ENCODE data around the gene SYNRG. TPM values are rescaled to one million over a fixed set of nuclear protein-coding genes. Genes with fewer than 3 reads are reported as not detected.

Gene SYNRG
- total and polyA plus RNA-seq, 2 donors (not counting 3 experiments of a cell fraction or from before 2014, with no cell fraction given) = 15.3 to 42.2 TPM

DNA sequence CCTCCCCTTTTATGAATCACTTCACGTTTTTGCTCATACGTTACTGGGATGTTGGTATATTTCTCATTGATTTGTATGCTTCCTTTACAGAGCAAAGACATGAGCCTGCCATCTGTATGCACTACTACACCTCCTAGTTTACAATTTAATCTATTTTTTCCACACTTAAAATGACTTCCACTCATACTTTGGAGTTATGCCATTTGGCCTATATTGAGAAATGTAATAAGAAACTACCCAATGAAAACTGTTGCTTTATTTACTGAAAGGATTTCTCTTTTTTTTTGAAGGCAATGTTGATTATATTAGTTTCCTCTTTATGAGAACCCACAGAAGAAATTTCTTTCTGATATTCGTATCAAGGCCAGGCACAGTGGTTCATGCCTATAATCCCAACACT, 76.5 kb downstream of the SYNRG start:
- peaks cover 25 to 36% of the 10 kb centered on the region in 2 experiments for H3K36me3 ChIP-seq (ENCODE audit: control insufficient read depth in 2 of 2, extremely low read depth in 1 of 2, insufficient read depth in 2 of 2, low read length in 2 of 2)

More for the DNA sequence above, 76.5 kb downstream of the SYNRG start:
- POLR2A ChIA-PET = no interaction called here
- Histone ChIP-seq H4K20me1 (replicated peaks; ENCODE audit: control insufficient read depth, extremely low read depth, insufficient read depth, low read length) (peaks cover 2% of the 10 kb centered on the region), H3K9me1 (replicated peaks; ENCODE audit: control insufficient read depth, extremely low read depth, insufficient read depth, low read length) (no peaks in the 10 kb centered on the region), H3K4me3 (replicated peaks in 1 of 3; ENCODE audit: insufficient read depth in 1 of 3, low read depth in 1 of 3, low read length in 3 of 3) (no peak overlapping the region), H2AFZ (ENCODE audit: low read depth, low read length) (no peak overlapping the region), H3K9me3 (replicated peaks; ENCODE audit: control insufficient read depth, insufficient read depth, low read length) (no peaks in the 10 kb centered on the region), H3K27ac (ENCODE audit: insufficient read depth, low read depth, low read length) (no peak overlapping the region), H3K27me3 (ENCODE audit: control insufficient read depth in 2 of 2, insufficient read depth in 2 of 2, low read length in 2 of 2) (no peaks in the 10 kb centered on the region), H3K4me1 (ENCODE audit: control insufficient read depth, extremely low read depth, insufficient read depth, low read length) (no peaks in the 10 kb centered on the region), H3K4me2 (ENCODE audit: insufficient read depth, low read length) (no peak overlapping the region), H3K9ac (replicated peaks; ENCODE audit: extremely low read depth, insufficient read depth, low read length) (no peak overlapping the region), H3K79me2 (ENCODE audit: control insufficient read depth, insufficient read depth, low read length) (no peaks in the 10 kb centered on the region)
- intact Hi-C loops (cut with micrococcal nuclease) (loop anchor here (10.0 kb wide), 1 partner anchor 1862 kb away; no protein-coding TSS in a partner anchor), dilution Hi-C loops (cut with MboI; ENCODE audit: extremely low pct_ligation_motif_present, low sequenced_read_pairs) (no loop called here)
- FAIRE-seq (no peak), DNase-seq (ENCODE audit: low read depth, low spot score) (no peak)
- no TSS peak for BruUV-seq (replicated peaks)
- CTCF ChIA-PET = interaction anchor here (1.2 kb wide), 1 partner anchor 159 kb away, joined by 4 read pairs; no protein-coding TSS in a partner anchor
- TF ChIP-seq MYC (IDR thresholded peaks at IDR 0.05; ENCODE audit: low read depth, low read length) = no peak
- TF ChIP-seq, protein P1, sequence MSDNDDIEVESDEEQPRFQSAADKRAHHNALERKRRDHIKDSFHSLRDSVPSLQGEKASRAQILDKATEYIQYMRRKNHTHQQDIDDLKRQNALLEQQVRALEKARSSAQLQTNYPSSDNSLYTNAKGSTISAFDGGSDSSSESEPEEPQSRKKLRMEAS (IDR thresholded peaks at IDR 0.05; ENCODE audit: insufficient read depth, insufficient read length) = no peak
- no peak for TF ChIP-seq POLR2AphosphoS5 (IDR thresholded peaks at IDR 0.05; ENCODE audit: insufficient read depth, low read depth, low read length)
- no peak for TF ChIP-seq EZH2 (IDR thresholded peaks at IDR 0.05; ENCODE audit: borderline replicate concordance, low read depth, low read length, severe bottlenecking)
- TF ChIP-seq POLR2A (IDR thresholded peaks at IDR 0.05; ENCODE audit: low read depth, low read length) = no peak
- TF ChIP-seq GATA2 (IDR thresholded peaks at IDR 0.05; ENCODE audit: insufficient read depth, insufficient read length, low read depth, low read length) = no peak
- no peak for TF ChIP-seq FOS (IDR thresholded peaks at IDR 0.05; ENCODE audit: borderline replicate concordance, insufficient read depth, low read length)
- no peak for TF ChIP-seq JUN (IDR thresholded peaks at IDR 0.05; ENCODE audit: borderline replicate concordance, insufficient read depth, insufficient read length, low read depth)
- TF ChIP-seq, protein P2, sequence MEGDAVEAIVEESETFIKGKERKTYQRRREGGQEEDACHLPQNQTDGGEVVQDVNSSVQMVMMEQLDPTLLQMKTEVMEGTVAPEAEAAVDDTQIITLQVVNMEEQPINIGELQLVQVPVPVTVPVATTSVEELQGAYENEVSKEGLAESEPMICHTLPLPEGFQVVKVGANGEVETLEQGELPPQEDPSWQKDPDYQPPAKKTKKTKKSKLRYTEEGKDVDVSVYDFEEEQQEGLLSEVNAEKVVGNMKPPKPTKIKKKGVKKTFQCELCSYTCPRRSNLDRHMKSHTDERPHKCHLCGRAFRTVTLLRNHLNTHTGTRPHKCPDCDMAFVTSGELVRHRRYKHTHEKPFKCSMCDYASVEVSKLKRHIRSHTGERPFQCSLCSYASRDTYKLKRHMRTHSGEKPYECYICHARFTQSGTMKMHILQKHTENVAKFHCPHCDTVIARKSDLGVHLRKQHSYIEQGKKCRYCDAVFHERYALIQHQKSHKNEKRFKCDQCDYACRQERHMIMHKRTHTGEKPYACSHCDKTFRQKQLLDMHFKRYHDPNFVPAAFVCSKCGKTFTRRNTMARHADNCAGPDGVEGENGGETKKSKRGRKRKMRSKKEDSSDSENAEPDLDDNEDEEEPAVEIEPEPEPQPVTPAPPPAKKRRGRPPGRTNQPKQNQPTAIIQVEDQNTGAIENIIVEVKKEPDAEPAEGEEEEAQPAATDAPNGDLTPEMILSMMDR (IDR thresholded peaks at IDR 0.05; ENCODE audit: extremely low read depth in 1 of 2, insufficient read depth in 1 of 2, low read depth in 1 of 2, low read length in 2 of 2) = no peak

Data from endothelial cell of umbilical vein (primary cell).